K562 (cell line): ENCODE data around the gene C1orf116. TPM values are rescaled to one million over a fixed set of nuclear protein-coding genes. Genes with fewer than 3 reads are reported as not detected.

Experiments used
- ATAC-seq: fragments of 200-7000 bp; cut with Tn5 transposase; 3 replicates; pipeline ENCODE4 v1.9.1; 2020; ENCODE audit warnings: moderate library complexity
- BruUV-seq: library from RNA; stranded (reverse); fragments of 400-500 nt; replicated peaks from 2 replicates; lab custom pipeline; 2021; lab: Mats Ljungman, UMichigan
- CTCF ChIA-PET: fragments of 300-600 bp; formaldehyde crosslinking; extraction: SDS; loops from one replicate; lab custom pipeline; 2021; ENCODE audit warnings: low intra/inter-chr PET ratio; lab: Yijun Ruan, JAX
- POLR2A ChIA-PET: fragments of 300-600, 350-650 bp; sonication (Branson Sonifier 250); formaldehyde crosslinking; extraction: SDS; loops from one replicate; lab custom pipeline; 2021; ENCODE audit warnings: antibody characterized with exemption, inconsistent platforms; lab: Yijun Ruan, JAX
- DNase-seq, 4 experiments: peaks; one replicate each; pipeline versions ENCODE4 v3.0.0 to v3.0.0-alpha.2; 2011 to 2018; ENCODE audit warnings: low spot score in 3 of 4, mixed read lengths in 3 of 4; ENCODE audit errors: extremely low read depth in 1 of 4
- FAIRE-seq: peaks from 2 replicates; lab custom pipeline; 2011; peaks lifted over from hg19 to GRCh38; lab: Jason Lieb, UNC
- H2AFZ ChIP-seq: 2 replicates; pipeline ENCODE4 v1.6.0; 2011; ENCODE audit warnings: low read depth, low read length, control low read depth, inconsistent platforms
- H3K27ac ChIP-seq: fragments of 200-600 bp; 3 replicates; pipeline ENCODE4 v1.8.0; 2011; ENCODE audit warnings: low read depth, mild to moderate bottlenecking, control low read depth, inconsistent platforms, low read length, moderate library complexity, mixed read lengths; ENCODE audit errors: extremely low read depth
- H3K27me3 ChIP-seq, 2 experiments: fragments of 300-600 bp in 1 of 2; 2 replicates in 1 of 2; 3 replicates in 1 of 2; pipeline versions ENCODE4 v1.6.0 to v1.8.0; 2011; ENCODE audit warnings: inconsistent platforms in 2 of 2, low read length in 2 of 2, mild to moderate bottlenecking in 1 of 2, mixed read lengths in 1 of 2, moderate library complexity in 1 of 2; ENCODE audit not compliant: control insufficient read depth in 2 of 2, insufficient read depth in 2 of 2
- H3K36me3 ChIP-seq: fragments of 300-600 bp; 3 replicates; pipeline ENCODE4 v1.8.0; 2011; ENCODE audit warnings: mild to moderate bottlenecking, low read length, inconsistent platforms; ENCODE audit not compliant: control insufficient read depth, insufficient read depth
- H3K4me1 ChIP-seq, 2 experiments: fragments of 200-600 bp in 1 of 2; replicated peaks in 1 of 2; 2 replicates in 1 of 2; 3 replicates in 1 of 2; pipeline versions ENCODE4 v1.5.1 to v1.8.0; 2011; ENCODE audit warnings: inconsistent platforms in 2 of 2, low read length in 2 of 2, mild to moderate bottlenecking in 1 of 2, mixed read lengths in 1 of 2, moderate library complexity in 1 of 2; ENCODE audit not compliant: control insufficient read depth in 2 of 2, insufficient read depth in 2 of 2
- H3K4me2 ChIP-seq: 2 replicates; pipeline ENCODE4 v1.6.1; 2011; ENCODE audit warnings: low read length, control low read depth, inconsistent platforms, mixed read lengths; ENCODE audit not compliant: insufficient read depth
- H3K4me3 ChIP-seq: fragments of 200-600 bp; sonication (generic), shearing (Covaris generic); 2 replicates; pipeline ENCODE4 v1.5.1; 2016; ENCODE audit warnings: control low read depth, inconsistent platforms
- H3K79me2 ChIP-seq: fragments of 200-600 bp; 3 replicates; pipeline ENCODE4 v1.8.0; 2011; ENCODE audit warnings: low read length, inconsistent platforms; ENCODE audit not compliant: control insufficient read depth, insufficient read depth
- H3K9ac ChIP-seq, 2 experiments: 2 replicates each; pipeline versions ENCODE4 v1.6.0 to v1.6.1; 2011; ENCODE audit warnings: low read depth in 2 of 2, low read length in 2 of 2, control low read depth in 1 of 2, inconsistent platforms in 1 of 2, mild to moderate bottlenecking in 1 of 2, mixed read lengths in 1 of 2; ENCODE audit not compliant: insufficient read depth in 1 of 2
- H3K9me1 ChIP-seq: one replicate; pipeline ENCODE4 v1.6.0; 2011; ENCODE audit warnings: inconsistent platforms, mild to moderate bottlenecking, low read length, moderate library complexity; ENCODE audit not compliant: control insufficient read depth, insufficient read depth
- H3K9me3 ChIP-seq: replicated peaks from 2 replicates; pipeline ENCODE4 v1.5.1; 2011; ENCODE audit warnings: low read depth, low read length, inconsistent platforms; ENCODE audit not compliant: control insufficient read depth, insufficient read depth
- H4K20me1 ChIP-seq: replicated peaks from 2 replicates; pipeline ENCODE4 v1.6.1; 2011; ENCODE audit warnings: low read length, inconsistent platforms, mixed read lengths; ENCODE audit not compliant: control insufficient read depth, insufficient read depth
- ATF3 ChIP-seq, 2 experiments: fragments of 450-650 bp in 1 of 2; sonication (generic) in 1 of 2; formaldehyde crosslinking in 1 of 2; IDR thresholded peaks in 1 of 2; conservative IDR thresholded peaks in 1 of 2; 2 replicates each; pipeline versions ENCODE4 v1.6.1 to v1.8.1; 2016 to 2023; ENCODE audit warnings: mild to moderate bottlenecking in 2 of 2, moderate library complexity in 2 of 2, inconsistent platforms in 1 of 2, missing genetic modification reagents in 1 of 2
- BACH1 ChIP-seq: fragments of 200-800 bp; sonication (Bioruptor generic); IDR thresholded peaks from 2 replicates; pipeline ENCODE4 v1.6.1; 2016; ENCODE audit warnings: missing genetic modification characterization, missing compliant biosample characterization
- BRCA1 ChIP-seq, 2 experiments: fragments of 450-650 bp in 1 of 2; sonication (generic) in 1 of 2; formaldehyde crosslinking in 1 of 2; IDR thresholded peaks; 2 replicates each; pipeline versions ENCODE4 v1.5.0 to v1.6.1; 2017 to 2020; ENCODE audit warnings: mild to moderate bottlenecking in 1 of 2, missing genetic modification reagents in 1 of 2
- FOXM1 ChIP-seq, 2 experiments: fragments of 450-650 bp in 1 of 2; sonication (generic) in 1 of 2; formaldehyde crosslinking in 1 of 2; IDR thresholded peaks; 2 replicates each; pipeline versions ENCODE4 v1.6.1 to v1.9.0; 2017 to 2022; ENCODE audit warnings: low read depth in 2 of 2, mild to moderate bottlenecking in 2 of 2, missing genetic modification reagents in 1 of 2, moderate library complexity in 1 of 2
- HDAC2 ChIP-seq: fragments of 450-650 bp; IDR thresholded peaks from 2 replicates; pipeline ENCODE4 v1.6.1; 2016; ENCODE audit warnings: mild to moderate bottlenecking
- KDM5B ChIP-seq: fragments of 200-600 bp; sonication (generic); IDR thresholded peaks from 2 replicates; pipeline ENCODE4 v1.6.1; 2012; ENCODE audit warnings: low read depth, mild to moderate bottlenecking, moderate library complexity, low read length, control low read depth, inconsistent platforms; ENCODE audit not compliant: insufficient replicate concordance
- POLR2AphosphoS5 ChIP-seq: IDR thresholded peaks from 2 replicates; pipeline ENCODE4 v1.6.1; 2011; ENCODE audit warnings: mild to moderate bottlenecking, low read depth, low read length, moderate library complexity; ENCODE audit not compliant: control insufficient read depth, insufficient read depth
- RFX1 ChIP-seq: fragments of 450-650 bp; IDR thresholded peaks from 2 replicates; pipeline ENCODE4 v1.6.1; 2016; ENCODE audit warnings: mild to moderate bottlenecking, moderate library complexity
- SP1 ChIP-seq: sonication (generic); formaldehyde crosslinking; IDR thresholded peaks from 2 replicates; pipeline ENCODE4 v1.8.1; 2022; ENCODE audit warnings: mild to moderate bottlenecking, missing genetic modification reagents
- TRIM28 ChIP-seq: fragments of 450-650 bp; IDR thresholded peaks from 2 replicates; pipeline ENCODE4 v1.6.1; 2017
- ZNF431 ChIP-seq: sonication (generic); formaldehyde crosslinking; IDR thresholded peaks from 2 replicates; pipeline ENCODE4 v1.8.0; 2022; ENCODE audit warnings: mild to moderate bottlenecking, missing genetic modification reagents
- ZNF639 ChIP-seq, 2 experiments: fragments of 200-800 bp in 1 of 2; sonication (Bioruptor generic) in 1 of 2; sonication (generic) in 1 of 2; formaldehyde crosslinking in 1 of 2; IDR thresholded peaks in 1 of 2; conservative IDR thresholded peaks in 1 of 2; 2 replicates each; pipeline versions ENCODE4 v1.5.0 to v1.6.1; 2016 to 2020; ENCODE audit warnings: missing compliant biosample characterization in 1 of 2, missing genetic modification characterization in 1 of 2, missing genetic modification reagents in 1 of 2
- WGBS: fragments of 100-300 bp; shearing (Covaris generic); methylation state at CpG from one replicate; pipeline ENCODE4 v1.1.6; 2016; ENCODE audit warnings: low coverage, mixed read lengths; ENCODE audit not compliant: insufficient coverage; ENCODE audit errors: missing lambda C conversion rate; 5-methylcytosine and 5-hydroxymethylcytosine counted together
- in situ Hi-C: fragments of 300-500 bp; cut with MboI; formaldehyde crosslinking; loops from 4 replicates; pipeline ENCODE4 v1.15.0; 2018; ENCODE audit warnings: inconsistent platforms, mixed read lengths
- intact Hi-C: fragments of 100-400 bp; cut with micrococcal nuclease; formaldehyde crosslinking; loops from 2 replicates; pipeline ENCODE4 v1.14.2; 2022
- polyA plus RNA-seq, 8 experiments: library from polyadenylated mRNA; depleted of rRNA in 4 of 8; stranded (reverse) in 5 of 8; unstranded in 3 of 8; fragments of >200 nt; fragmentation: Nextera tagmentation in 2 of 8; fragmentation: Illumina TruSeq in 1 of 8; extraction: Ambion mirVana in 2 of 8; extraction: Trizol in 1 of 8; gene quantifications; 2 replicates each; pipeline versions ENCODE4 v1.2.1 to v1.2.3, GENCODE V29; 2011 to 2014; ENCODE audit warnings: inconsistent platforms in 1 of 8, missing spikeins in 1 of 8
- total RNA-seq, 7 experiments: library from RNA; depleted of rRNA in 6 of 7; stranded (reverse); fragments of >200 nt in 6 of 7; fragmentation: Illumina TruSeq in 2 of 7; extraction: Trizol in 2 of 7; gene quantifications; 2 replicates each; pipeline versions ENCODE4 v1.2.1 to v1.2.3, GENCODE V29; 2011 to 2021; ENCODE audit warnings: low replicate concordance in 1 of 7
- TF ChIP-seq, protein P1 (sequence below): sonication (generic); formaldehyde crosslinking; IDR thresholded peaks from 2 replicates; pipeline ENCODE4 v1.8.0; 2022; ENCODE audit warnings: missing genetic modification reagents, mild to moderate bottlenecking, borderline replicate concordance

The C1orf116 gene
- total and polyA plus RNA-seq, 9 of the 15 experiments (the other 6 are each of a cell fraction or from before 2014, with no cell fraction given), result 0.62 to 3.0 (median 0.95) TPM

DNA sequence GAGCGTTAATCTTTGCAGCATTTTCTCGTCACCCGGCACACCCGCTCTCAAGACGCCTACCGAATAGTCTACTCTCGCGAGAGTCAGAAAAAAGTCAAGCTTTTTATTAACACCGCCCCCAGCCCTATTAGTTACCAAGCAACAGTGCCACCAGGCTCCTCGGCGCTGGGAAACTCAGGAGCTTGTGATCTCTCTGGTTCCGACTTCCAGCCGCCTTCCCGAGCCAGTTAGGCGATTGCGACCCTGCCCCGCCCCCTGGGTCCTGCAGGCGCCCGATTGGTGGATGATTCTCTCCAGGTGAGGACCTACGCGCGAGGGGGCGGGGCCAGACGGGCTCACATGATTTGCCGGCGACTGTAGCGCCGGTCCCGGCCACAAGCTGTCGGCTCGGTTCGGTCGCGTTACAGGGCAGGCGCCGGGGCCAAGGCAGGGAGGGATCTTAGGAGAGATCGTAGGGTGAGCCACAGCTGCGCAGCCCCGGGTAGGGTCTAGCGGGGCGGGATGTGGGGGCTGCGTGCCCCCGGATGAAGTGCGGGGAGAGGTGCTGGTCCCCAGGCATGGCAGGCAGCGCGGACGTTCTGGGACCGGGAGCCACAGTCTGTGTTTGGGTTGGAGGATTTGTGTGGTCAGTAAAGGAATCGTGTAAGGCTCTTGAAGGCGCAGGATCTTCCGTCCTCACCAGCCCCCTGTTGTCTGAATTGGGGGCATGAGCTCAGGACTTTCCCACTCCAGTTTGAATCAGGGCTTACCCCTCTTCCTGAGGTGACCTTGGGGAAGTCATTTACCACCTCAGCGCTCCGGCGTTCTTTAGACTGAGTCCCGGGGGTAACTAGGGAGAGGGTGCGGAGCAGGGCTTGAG, 20.6 kb upstream of the C1orf116 start, which contains the start of gene PFKFB2:
Gene PFKFB2 (plus strand): TSS at position 365 of the 859 bp plus-strand sequence. CDS start 1,443 bp downstream, outside the sequence.
- WGBS, result 4% methylated on average over 56 of the region's 56 CpGs
- in situ Hi-C loops (no loop called here), intact Hi-C loops (loop anchor here (10.0 kb wide), 1 partner anchor 592 kb away; the partner anchor contains the start of gene CR1L)
- Histone ChIP-seq H3K4me2 (peak within 1 kb of the TSS; percentile 99), H2AFZ (peak within 1 kb of the TSS; percentile 98), H3K4me1 (peaks cover 14 to 47% of the 10 kb centered on the region in 2 experiments), H3K9ac (peak within 1 kb of the TSS; percentile 96 to 98), H3K27ac (peak within 1 kb of the TSS; percentile 94), H3K9me1 (no peaks in the 10 kb centered on the region), H3K4me3 (peak within 1 kb of the TSS; percentile 92), H4K20me1 (peaks cover 14% of the 10 kb centered on the region; the same call in 1 of the 2 replicates), H3K36me3 (peaks cover 19% of the 10 kb centered on the region), H3K27me3 (no peaks in the 10 kb centered on the region), H3K79me2 (peaks cover 48% of the 10 kb centered on the region), H3K9me3 (no peaks in the 10 kb centered on the region)
- CTCF ChIA-PET, result interaction anchor here (1.1 kb wide), 1 partner anchor 48 kb away, joined by 5 read pairs; no protein-coding TSS in a partner anchor
- DNase-seq (peak; percentile 98 to 100 (median 98)), ATAC-seq (peak; percentile 85), FAIRE-seq (peak; percentile 83)
- POLR2A ChIA-PET, result interaction anchor here (0.6 to 1.6 kb wide), 20 partner anchors 9 to 597 kb away, joined by 3 to 9 read pairs (median 4); partner anchors contain the start of genes C1orf116 and CD55
- BruUV-seq, result TSS peak; percentile 67
- TF ChIP-seq TRIM28 (0 out of 2 replicates have a peak, but pooled peaks have one; percentile 33), BACH1 (tag) (no peak), RFX1 (peak; percentile 96), SP1 (CRISPR knock-in tag) (peak; percentile 99), POLR2AphosphoS5 (peak; percentile 86), ZNF431 (peak; percentile 24; the same call in 1 of the 2 replicates), KDM5B (peak; percentile 92), FOXM1 (IDR thresholded peaks at IDR 0.05; ENCODE audit: low read depth) (no peak; the same call in 1 of the 2 replicates), FOXM1 (CRISPR knock-in tag; IDR thresholded peaks at IDR 0.05; ENCODE audit: low read depth) (0 out of 2 replicates have a peak, but pooled peaks have one; percentile 78), ZNF639 (CRISPR knock-in tag; conservative IDR thresholded peaks at IDR 0.05 in 1 of 2, IDR thresholded peaks at IDR 0.05 in 1 of 2) (0 out of 4 replicates have a peak, but pooled peaks of 1 of the 2 experiments have one; percentile 25), HDAC2 (peak; percentile 73; the same call in 1 of the 2 replicates), BRCA1 (IDR thresholded peaks at IDR 0.05) (no peak), BRCA1 (CRISPR knock-in tag; IDR thresholded peaks at IDR 0.05) (no peak), ATF3 (IDR thresholded peaks at IDR 0.05) (no peak; the same call in 1 of the 2 replicates), ATF3 (CRISPR knock-in tag; conservative IDR thresholded peaks at IDR 0.05) (0 out of 2 replicates have a peak, but pooled peaks have one; percentile 18)
- TF ChIP-seq, protein P1, sequence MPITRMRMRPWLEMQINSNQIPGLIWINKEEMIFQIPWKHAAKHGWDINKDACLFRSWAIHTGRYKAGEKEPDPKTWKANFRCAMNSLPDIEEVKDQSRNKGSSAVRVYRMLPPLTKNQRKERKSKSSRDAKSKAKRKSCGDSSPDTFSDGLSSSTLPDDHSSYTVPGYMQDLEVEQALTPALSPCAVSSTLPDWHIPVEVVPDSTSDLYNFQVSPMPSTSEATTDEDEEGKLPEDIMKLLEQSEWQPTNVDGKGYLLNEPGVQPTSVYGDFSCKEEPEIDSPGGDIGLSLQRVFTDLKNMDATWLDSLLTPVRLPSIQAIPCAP, result no peak
